Measurements from ENCODE around the gene CBLN3. TPM values are rescaled to one million over a fixed set of nuclear protein-coding genes. Genes with fewer than 3 reads are reported as not detected.

Gene CBLN3
- total RNA-seq, 2 donors from 2014 or later = 0.33 to 4.9 TPM

GRCh38 chr14:24426912-24427536 lies 2.4 kb downstream of the CBLN3 start:
- DNase-seq = peak; percentile 68 to 83 (median 80)
- Histone ChIP-seq H3K27me3 (no peaks in the 10 kb centered on the region), H3K4me3 (no peak overlapping the region), H3K4me1 (peaks cover 69% of the 10 kb centered on the region), H3K9me3 (no peaks in the 10 kb centered on the region), H3K36me3 (replicated peaks in 1 of 2; ENCODE audit: insufficient read depth in 1 of 2, low read depth in 2 of 2) (no peaks in the 10 kb centered on the region), H3K27ac (peak overlapping the region; percentile 64 to 95 (median 86))
- intact Hi-C loops (cut with DNase I) = no loop called here
- TF ChIP-seq CTCF (IDR thresholded peaks at IDR 0.05) (no peak), POLR2A (IDR thresholded peaks at IDR 0.05) (peak in 2 of 3 donors; percentile 59)
- peak; percentile 64 for ATAC-seq
- WGBS, 2 donors = 12 to 13% methylated on average over 8 of the region's 8 CpGs

DNA sequence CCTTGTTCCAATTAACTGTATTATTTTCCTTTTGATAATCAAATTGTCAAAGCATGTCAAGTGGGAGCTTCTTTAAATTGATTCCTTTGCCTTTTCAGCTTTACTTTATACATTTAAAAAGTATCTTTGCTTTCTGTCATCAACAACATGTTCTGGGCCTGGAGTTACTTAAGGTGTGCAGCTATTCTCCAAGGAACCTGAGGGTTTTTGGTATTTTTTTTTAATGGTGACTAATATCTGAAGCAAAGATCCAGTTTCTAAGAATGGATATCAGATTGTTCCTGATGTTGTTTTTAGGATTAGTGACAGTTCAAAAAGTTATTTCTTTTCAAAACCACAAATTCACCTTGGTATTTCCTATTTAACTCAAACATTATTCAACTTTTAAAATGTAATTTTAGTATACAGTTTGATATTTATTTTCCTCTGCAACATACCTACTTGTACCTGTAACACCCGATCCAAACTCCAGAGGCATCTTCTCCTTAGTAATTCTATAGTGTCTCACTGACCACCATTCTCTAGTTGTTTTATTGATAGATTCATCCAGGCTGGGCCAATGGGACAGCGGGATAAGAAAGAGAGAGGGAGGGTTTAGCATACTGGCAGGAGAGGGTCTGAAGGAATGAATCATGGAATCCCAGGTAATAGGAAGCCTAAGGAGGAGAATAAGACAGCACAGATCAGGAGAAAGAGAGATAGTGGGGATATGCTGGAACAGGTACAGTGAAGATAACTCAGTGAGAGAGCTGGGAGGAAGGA lies 3.1 kb downstream of the CBLN3 start:
- H3K27me3 ChIP-seq = no peaks in the 10 kb centered on the region
- 36 to 46% methylated on average over 2 of the region's 2 CpGs for WGBS, 2 donors
- ATAC-seq (no peak), DNase-seq (no peak)
- intact Hi-C loops (cut with DNase I) = no loop called here
- H3K9me3 ChIP-seq = no peaks in the 10 kb centered on the region
- no peak overlapping the region for H3K4me3 ChIP-seq
- TF ChIP-seq CTCF (IDR thresholded peaks at IDR 0.05) (no peak), POLR2A (IDR thresholded peaks at IDR 0.05) (no peak)
- H3K27ac ChIP-seq = peak overlapping the region; percentile 64 to 95 (median 86)
- H3K36me3 ChIP-seq (replicated peaks in 1 of 2; ENCODE audit: insufficient read depth in 1 of 2, low read depth in 2 of 2) = no peaks in the 10 kb centered on the region
- H3K4me1 ChIP-seq = peaks cover 62% of the 10 kb centered on the region

- no peak for TF ChIP-seq CTCF (IDR thresholded peaks at IDR 0.05)
- no peak for TF ChIP-seq POLR2A (IDR thresholded peaks at IDR 0.05)
- no peak for ATAC-seq
- 7 to 17% methylated on average over 3 of the region's 3 CpGs for WGBS, 2 donors
- peak in 1 of 4 donors; percentile 9 for DNase-seq
- no peaks in the 10 kb centered on the region for H3K9me3 ChIP-seq
- no peaks in the 10 kb centered on the region for H3K27me3 ChIP-seq
- H3K36me3 ChIP-seq (replicated peaks in 1 of 2; ENCODE audit: insufficient read depth in 1 of 2, low read depth in 2 of 2) = no peaks in the 10 kb centered on the region
- peaks cover 61% of the 10 kb centered on the region for H3K4me1 ChIP-seq
- H3K4me3 ChIP-seq = no peak overlapping the region
- intact Hi-C loops (cut with DNase I) = no loop called here
- H3K27ac ChIP-seq = peak overlapping the region in 3 of 4 donors; percentile 65 to 95 (median 91)
Measured at GRCh38 chr14:24425704-24426103, 3.8 kb downstream of the CBLN3 start.

- Histone ChIP-seq H3K4me1 (peaks cover 57% of the 10 kb centered on the region), H3K4me3 (no peak overlapping the region), H3K36me3 (replicated peaks in 1 of 2; ENCODE audit: insufficient read depth in 1 of 2, low read depth in 2 of 2) (no peaks in the 10 kb centered on the region), H3K27ac (no peak overlapping the region), H3K27me3 (no peaks in the 10 kb centered on the region), H3K9me3 (no peaks in the 10 kb centered on the region)
- intact Hi-C loops (cut with DNase I) = no loop called here
- DNase-seq (no peak), ATAC-seq (no peak)
- WGBS, 2 donors = 78 to 86% methylated on average over 12 of the region's 12 CpGs
- TF ChIP-seq CTCF (IDR thresholded peaks at IDR 0.05) = no peak
- no peak for TF ChIP-seq POLR2A (IDR thresholded peaks at IDR 0.05)
Measured at GRCh38 chr14:24422694-24423601, 6.5 kb downstream of the CBLN3 start.
